Erythroblast (primary cell): ENCODE results near the gene RAB6B.

Source experiments
- GATA1 ChIP-seq: IDR thresholded peaks from 2 replicates; pipeline ENCODE4 v1.6.1; 2011; ENCODE audit warnings: low read depth, mild to moderate bottlenecking, control low read depth, low read length, moderate library complexity
- POLR2A ChIP-seq: IDR thresholded peaks from 2 replicates; pipeline ENCODE4 v1.6.1; 2011; ENCODE audit warnings: mild to moderate bottlenecking, low read length

DNA sequence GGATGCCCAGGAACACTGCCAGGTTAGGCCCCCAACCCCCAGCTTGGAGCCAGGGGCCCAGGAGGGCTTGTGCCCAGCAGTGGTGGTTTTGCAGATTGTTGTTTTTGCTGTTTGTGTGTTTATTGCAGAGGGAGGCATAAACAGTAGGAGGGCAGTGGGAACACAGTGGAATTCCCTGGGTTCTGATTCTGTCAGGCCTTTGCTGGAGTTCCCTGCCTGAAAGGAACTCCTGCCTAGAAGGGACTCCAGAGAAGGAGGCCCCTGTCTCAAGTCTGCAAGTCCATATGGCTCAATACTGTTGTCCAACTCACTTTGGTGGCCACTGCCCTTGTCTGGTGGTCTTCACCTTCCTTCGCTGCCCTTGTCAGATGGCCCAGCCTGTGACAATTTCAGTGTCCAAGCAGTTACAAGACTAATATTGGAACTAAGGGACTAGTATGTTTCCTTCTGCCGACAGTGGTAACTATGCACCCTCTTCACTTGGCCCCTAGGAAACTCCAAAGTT is 47.4 kb upstream of the RAB6B start:
- TF ChIP-seq POLR2A, result no peak
- TF ChIP-seq GATA1, result no peak
